ENCODE data around the gene UNC13D. TPM values are rescaled to one million over a fixed set of nuclear protein-coding genes. Genes with fewer than 3 reads are reported as not detected.
A peak's percentile ranks its signal among the peaks of the same experiment; 100 is the strongest.

The UNC13D gene
- total and polyA plus RNA-seq, 9 of the 15 experiments (the other 6 are each of a cell fraction or from before 2014, with no cell fraction given), result 0.86 to 244 (median 69.2) TPM

DNA sequence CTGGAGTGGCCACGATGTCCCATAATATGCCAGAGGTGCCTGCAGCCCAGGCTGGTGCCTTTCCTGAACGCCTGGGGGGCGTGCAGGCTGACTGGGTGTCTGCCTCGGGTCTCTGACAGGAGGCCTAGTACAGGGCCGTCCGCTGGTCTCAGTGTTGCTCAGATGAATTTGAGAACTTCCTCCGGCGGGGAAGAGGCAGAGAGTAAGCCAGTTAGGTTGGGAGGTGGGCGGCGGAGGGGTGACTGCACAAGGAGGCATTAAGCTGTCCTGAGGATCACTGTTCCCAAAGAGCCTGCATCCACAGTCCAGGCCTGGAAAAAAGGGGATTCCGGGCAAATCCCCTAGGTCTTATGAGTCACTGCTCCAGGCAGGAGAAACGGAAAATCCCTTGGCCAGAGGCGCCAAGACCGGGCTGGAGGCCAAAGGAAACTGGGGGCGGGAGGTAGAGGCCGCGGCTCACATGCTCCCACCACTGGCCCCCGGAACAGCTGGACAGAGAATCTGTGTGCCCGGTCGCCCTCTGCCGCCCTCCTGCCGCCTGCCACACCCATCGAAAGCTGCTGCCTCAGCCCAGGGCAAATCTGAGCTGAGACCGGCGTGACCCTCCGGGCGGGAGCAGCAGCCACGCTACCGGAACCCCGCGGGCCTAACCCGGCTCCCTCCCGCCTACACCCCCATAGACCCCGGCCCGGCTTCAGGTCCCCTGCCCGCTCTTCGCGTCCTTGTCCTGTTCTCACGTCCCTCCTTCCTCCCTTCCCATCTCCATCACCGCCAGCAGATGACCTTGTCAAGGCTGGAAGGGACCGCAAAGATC, 32.9 kb upstream of the UNC13D start:
- Histone ChIP-seq H3K9ac (ENCODE audit: insufficient read depth in 1 of 2, low read depth in 2 of 2, low read length in 2 of 2) (peak overlapping the region in 1 of 2 experiments; percentile 93; a peak in 2 of 4 replicates), H2AFZ (ENCODE audit: low read depth, low read length) (peak overlapping the region; percentile 97; the same call in 1 of the 2 replicates), H3K27me3 (ENCODE audit: control insufficient read depth in 2 of 2, insufficient read depth in 2 of 2, low read length in 2 of 2) (no peaks in the 10 kb centered on the region), H3K4me2 (ENCODE audit: insufficient read depth, low read length) (no peak overlapping the region), H3K4me1 (replicated peaks in 1 of 2; ENCODE audit: control insufficient read depth in 2 of 2, insufficient read depth in 2 of 2, low read length in 2 of 2) (peaks cover 8 to 73% of the 10 kb centered on the region in 2 experiments), H3K79me2 (ENCODE audit: control insufficient read depth, insufficient read depth, low read length) (no peaks in the 10 kb centered on the region), H3K36me3 (ENCODE audit: control insufficient read depth, insufficient read depth, low read length) (no peaks in the 10 kb centered on the region), H3K27ac (ENCODE audit: extremely low read depth, low read depth, low read length) (no peak overlapping the region), H3K4me3 (no peak overlapping the region), H3K9me1 (ENCODE audit: control insufficient read depth, insufficient read depth, low read length) (no peaks in the 10 kb centered on the region), H3K9me3 (replicated peaks; ENCODE audit: control insufficient read depth, insufficient read depth, low read depth, low read length) (no peaks in the 10 kb centered on the region), H4K20me1 (replicated peaks; ENCODE audit: control insufficient read depth, insufficient read depth, low read length) (no peaks in the 10 kb centered on the region)
- ChIA-PET POLR2A (interaction anchor here (0.6 to 15.8 kb wide), 4 partner anchors 12 to 104 kb away, joined by 3 to 169 read pairs (median 4); partner anchors contain the start of gene TRIM65), CTCF (ENCODE audit: low intra/inter-chr PET ratio) (no interaction called here)
- no peak for DNase-seq (ENCODE audit: extremely low read depth in 1 of 4, low spot score in 3 of 4)
- in situ Hi-C loops (cut with MboI), result no loop called here
- FAIRE-seq, result no peak
- WGBS (ENCODE audit: insufficient coverage, low coverage, missing lambda C conversion rate), result 72% methylated on average over 26 of the region's 41 CpGs
- intact Hi-C loops (cut with micrococcal nuclease), result no loop called here
- BruUV-seq (replicated peaks), result TSS peak; percentile 60
- TF ChIP-seq ZEB2 (IDR thresholded peaks at IDR 0.05) (no peak), CBFB (CRISPR knock-in tag; IDR thresholded peaks at IDR 0.05) (0 out of 2 replicates have a peak, but pooled peaks have one; percentile 22), RBM39 (optimal IDR thresholded peaks at IDR 0.05; ENCODE audit: low read depth, low read length) (no peak), RERE (CRISPR knock-in tag; IDR thresholded peaks at IDR 0.05; ENCODE audit: borderline replicate concordance) (no peak), RBFOX2 (IDR thresholded peaks at IDR 0.05; ENCODE audit: low read depth, low read length) (0 out of 2 replicates have a peak, but pooled peaks have one; percentile 1), EGR1 (conservative IDR thresholded peaks at IDR 0.05) (peak; percentile 18; the same call in 1 of the 2 replicates), ZNF609 (CRISPR knock-in tag; IDR thresholded peaks at IDR 0.05; ENCODE audit: borderline replicate concordance) (no peak), BCOR (IDR thresholded peaks at IDR 0.05) (no peak)
- ATAC-seq, result no peak
